ENCODE measurements around the gene KRTAP4-12.
"Not testable (repeated sequence)": the region's sequence is repeated elsewhere in the genome, so short reads cannot be mapped to it uniquely, and the experiment has no call there.

The KRTAP4-12 gene

DNA sequence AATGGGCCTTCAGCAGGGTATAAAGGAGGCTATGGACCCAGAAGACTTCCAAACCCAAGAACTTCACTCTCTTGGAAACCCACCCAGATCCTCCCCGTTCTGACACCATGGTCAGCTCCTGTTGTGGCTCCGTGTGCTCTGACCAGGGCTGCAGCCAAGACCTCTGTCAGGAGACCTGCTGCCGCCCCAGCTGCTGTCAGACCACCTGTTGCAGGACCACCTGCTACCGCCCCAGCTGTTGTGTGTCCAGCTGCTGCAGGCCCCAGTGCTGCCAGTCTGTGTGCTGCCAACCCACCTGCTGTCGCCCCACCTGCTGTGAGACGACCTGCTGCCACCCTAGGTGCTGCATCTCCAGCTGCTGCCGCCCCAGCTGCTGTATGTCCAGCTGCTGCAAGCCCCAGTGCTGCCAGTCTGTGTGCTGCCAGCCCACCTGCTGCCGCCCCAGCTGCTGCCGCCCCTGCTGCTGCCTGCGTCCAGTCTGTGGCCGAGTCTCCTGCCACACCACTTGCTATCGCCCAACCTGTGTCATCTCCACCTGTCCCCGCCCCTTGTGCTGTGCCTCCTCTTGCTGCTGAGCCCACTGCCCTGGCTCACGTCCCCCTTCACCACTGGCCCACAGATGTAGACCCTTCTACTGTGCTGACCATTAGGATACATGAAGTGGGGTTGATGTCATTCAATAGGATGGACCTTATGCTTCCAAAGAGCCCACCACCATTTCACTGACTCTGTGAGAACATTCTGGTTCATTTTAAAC, 39.7 kb downstream of the KRTAP4-12 start, which contains the start of gene KRTAP4-7:
KRTAP4-7 (plus strand) TSS at position 51 of the 757 bp plus-strand sequence; CDS start at position 108, 57 bp downstream.
- not testable (repeated sequence) for DNase-seq

DNA sequence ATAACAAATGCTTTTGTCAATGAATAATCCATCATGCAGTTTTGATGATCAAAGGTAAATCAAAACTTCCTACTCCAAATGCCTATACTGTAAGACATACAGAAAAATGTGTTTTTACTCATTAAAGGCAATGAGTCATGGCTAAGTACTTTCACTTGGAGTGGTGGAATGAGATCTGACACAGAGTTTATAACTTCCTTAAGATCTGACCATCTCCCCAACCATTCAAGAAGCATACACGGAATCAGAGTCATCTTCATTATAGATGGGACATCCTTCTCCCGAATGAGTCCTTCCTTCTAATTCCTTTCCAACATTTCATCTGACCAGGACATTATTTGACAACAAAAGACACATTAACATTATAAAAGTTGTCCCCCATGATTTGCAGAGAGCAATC, 40.6 kb downstream of the KRTAP4-12 start:
- not testable (repeated sequence) for DNase-seq

DNA sequence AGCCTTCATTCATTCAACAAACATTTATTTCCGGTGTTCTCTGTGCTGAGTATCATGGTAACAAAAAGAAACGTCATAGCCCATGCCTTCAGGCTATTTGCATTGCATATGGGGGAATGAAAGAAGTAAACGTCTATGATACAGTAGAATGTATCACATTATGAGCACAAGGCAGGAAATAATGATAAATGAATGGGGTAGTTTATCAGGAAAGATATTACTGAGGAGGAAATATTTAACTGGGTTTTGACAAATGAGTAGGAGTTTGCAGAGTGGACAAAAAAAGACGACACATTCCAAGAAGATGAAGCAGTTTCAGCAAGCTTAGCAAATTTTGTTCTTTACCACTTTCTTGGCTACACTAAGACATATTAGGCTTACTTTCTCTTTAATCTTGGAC, 41.4 kb downstream of the KRTAP4-12 start:
- no peak for DNase-seq

DNA sequence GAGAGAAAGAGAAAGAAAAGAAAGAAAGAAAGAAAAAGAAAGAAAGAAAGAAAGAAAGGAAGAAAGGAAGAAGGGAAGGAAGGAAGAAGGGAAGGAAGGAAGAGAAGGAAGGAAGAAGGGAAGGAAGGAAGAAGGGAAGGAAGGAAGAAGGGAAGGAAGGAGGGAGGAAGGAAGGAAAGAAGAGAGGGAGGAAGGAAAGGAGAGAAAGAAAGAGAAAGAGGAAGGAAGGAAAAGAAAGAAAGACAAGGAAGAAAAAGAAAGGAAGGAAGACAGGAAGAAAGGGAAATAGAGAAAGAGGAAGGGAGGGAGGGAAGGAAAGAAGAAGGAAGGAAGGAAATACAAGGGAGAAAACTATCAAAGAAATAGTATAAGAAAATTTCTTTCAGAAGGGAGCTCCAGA, 47.2 kb downstream of the KRTAP4-12 start:
- no peak for DNase-seq

DNA sequence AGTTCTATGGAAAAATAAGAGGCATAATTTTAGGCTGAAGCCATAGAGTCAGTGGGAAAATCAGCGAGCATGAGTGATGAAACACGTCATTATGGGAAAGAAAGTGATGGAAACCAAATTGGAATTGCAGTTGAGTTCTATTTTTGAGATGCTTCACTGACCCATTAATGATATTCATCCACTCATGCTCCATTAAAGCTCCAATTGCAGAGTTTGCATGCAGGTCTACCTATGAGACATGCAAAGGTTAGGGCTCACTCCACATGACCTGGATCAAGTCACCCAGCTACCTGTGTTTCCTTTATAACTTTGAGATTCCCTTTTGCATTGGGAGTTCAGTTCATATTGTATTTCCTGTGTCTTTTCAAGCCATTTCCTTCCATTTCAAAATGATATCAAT, 50.3 kb downstream of the KRTAP4-12 start:
- DNase-seq: no peak
